A549 (cell line): Measurements from ENCODE around the gene AKAP8L. TPM values are rescaled to one million over a fixed set of nuclear protein-coding genes. Genes with fewer than 3 reads are reported as not detected.

Source experiments
- ATAC-seq, 2 experiments: fragments of 200-7000 bp in 1 of 2; fragments of >200 bp in 1 of 2; cut with Nextera tagmentation in 1 of 2; cut with Tn5 transposase in 1 of 2; 3 replicates each; pipeline versions ENCODE4 v1.8.0 to v1.9.1; 2018 to 2020; ENCODE audit warnings: mild to moderate bottlenecking in 1 of 2, moderate library complexity in 1 of 2
- CTCF ChIA-PET: fragments of 300-600 bp; sonication (Branson Sonifier 250); formaldehyde crosslinking; extraction: SDS; loops from one replicate; lab custom pipeline; 2021; ENCODE audit warnings: antibody characterized with exemption, inconsistent platforms; lab: Yijun Ruan, JAX
- POLR2A ChIA-PET: fragments of 350-600 bp; formaldehyde crosslinking; extraction: SDS; loops from one replicate; lab custom pipeline; 2021; ENCODE audit warnings: antibody characterized with exemption, inconsistent platforms; lab: Yijun Ruan, JAX
- DNase-seq, 2 experiments: peaks; one replicate each; pipeline versions ENCODE4 v3.0.0 to v3.0.0-alpha.2; 2011 to 2016; ENCODE audit warnings: low read depth in 1 of 2, low spot score in 1 of 2
- FAIRE-seq: peaks from 2 replicates; lab custom pipeline; 2011; peaks lifted over from hg19 to GRCh38; lab: Jason Lieb, UNC
- H3K27ac ChIP-seq, 2 experiments: fragments of >200 bp; sonication (Bioruptor Twin); formaldehyde crosslinking; 3 replicates each; pipeline ENCODE4 v1.5.1; 2016 to 2017
- H3K4me1 ChIP-seq: fragments of >200 bp; sonication (Bioruptor Twin); formaldehyde crosslinking; 3 replicates; pipeline ENCODE4 v1.6.1; 2016
- H3K4me2 ChIP-seq: fragments of >200 bp; sonication (Bioruptor Twin); formaldehyde crosslinking; 3 replicates; pipeline ENCODE4 v1.6.1; 2016
- H3K4me3 ChIP-seq: fragments of >200 bp; sonication (Bioruptor Twin); formaldehyde crosslinking; 3 replicates; pipeline ENCODE4 v1.5.1; 2016
- H3K9me3 ChIP-seq: fragments of >200 bp; sonication (Bioruptor Twin); formaldehyde crosslinking; 3 replicates; pipeline ENCODE4 v1.6.1; 2016
- BHLHE40 ChIP-seq: IDR thresholded peaks from 2 replicates; pipeline ENCODE4 v1.6.1; 2012; ENCODE audit warnings: low read depth, low read length, inconsistent platforms
- CBX8 ChIP-seq: fragments of 200-600 bp; sonication (generic); IDR thresholded peaks from 2 replicates; pipeline ENCODE4 v1.6.1; 2016
- EHF ChIP-seq: fragments of 250-450 bp; sonication (Bioruptor Pico); IDR thresholded peaks from 2 replicates; pipeline ENCODE4 v1.5.0; 2020; ENCODE audit warnings: mild to moderate bottlenecking
- EP300 ChIP-seq, 2 experiments: fragments of >200 bp; sonication (Bioruptor Twin); formaldehyde crosslinking; IDR thresholded peaks; 2 replicates in 1 of 2; 3 replicates in 1 of 2; pipeline ENCODE4 v1.6.1; 2016 to 2017
- ESRRA ChIP-seq: fragments of 150-350 bp; IDR thresholded peaks from 2 replicates; pipeline ENCODE4 v1.6.1; 2014; ENCODE audit warnings: mild to moderate bottlenecking, low read length, borderline replicate concordance
- FOSB ChIP-seq: fragments of 250-450 bp; sonication (Bioruptor Pico); IDR thresholded peaks from 2 replicates; pipeline ENCODE4 v1.5.0; 2020; ENCODE audit warnings: mild to moderate bottlenecking, moderate library complexity
- FOXS1 ChIP-seq: fragments of 250-450 bp; sonication (Bioruptor Pico); IDR thresholded peaks from 2 replicates; pipeline ENCODE4 v1.5.0; 2020; ENCODE audit warnings: mild to moderate bottlenecking, moderate library complexity
- HEYL ChIP-seq: fragments of 250-450 bp; sonication (Bioruptor Pico); IDR thresholded peaks from 2 replicates; pipeline ENCODE4 v1.8.0; 2021; ENCODE audit warnings: mild to moderate bottlenecking, moderate library complexity
- HOXA7 ChIP-seq: fragments of 250-450 bp; sonication (Bioruptor Pico); IDR thresholded peaks from 2 replicates; pipeline ENCODE4 v1.5.0; 2020; ENCODE audit warnings: mild to moderate bottlenecking, moderate library complexity
- HOXB13 ChIP-seq: fragments of 250-450 bp; sonication (Bioruptor Pico); IDR thresholded peaks from 2 replicates; pipeline ENCODE4 v1.5.0; 2020; ENCODE audit warnings: low read depth, mild to moderate bottlenecking, moderate library complexity
- HOXB5 ChIP-seq: fragments of 250-450 bp; sonication (Bioruptor Pico); IDR thresholded peaks from 2 replicates; pipeline ENCODE4 v1.5.0; 2020; ENCODE audit warnings: mild to moderate bottlenecking, moderate library complexity
- JUN ChIP-seq, 2 experiments: fragments of >200 bp; sonication (Bioruptor Twin); formaldehyde crosslinking; IDR thresholded peaks; 2 replicates in 1 of 2; 3 replicates in 1 of 2; pipeline ENCODE4 v1.6.1; 2016 to 2017
- MAFK ChIP-seq: fragments of 450-650 bp; IDR thresholded peaks from 2 replicates; pipeline ENCODE4 v1.6.1; 2014; ENCODE audit not compliant: partially characterized antibody
- MYC ChIP-seq: IDR thresholded peaks from 2 replicates; pipeline ENCODE4 v1.6.1; 2012; ENCODE audit warnings: mild to moderate bottlenecking, inconsistent platforms, low read length, improper control_type of control experiment, borderline replicate concordance
- NFE2L2 ChIP-seq: fragments of 150-350 bp; conservative IDR thresholded peaks from 2 replicates; pipeline ENCODE4 v1.6.1; 2014; ENCODE audit warnings: low read length
- NR3C1 ChIP-seq: fragments of >200 bp; sonication (Bioruptor Twin); formaldehyde crosslinking; IDR thresholded peaks from 3 replicates; pipeline ENCODE4 v1.6.1; 2017
- PHF8 ChIP-seq: fragments of 200-600 bp; sonication (generic); IDR thresholded peaks from 2 replicates; pipeline ENCODE4 v1.6.1; 2016; ENCODE audit warnings: low read depth, mild to moderate bottlenecking, antibody characterized with exemption, moderate library complexity, borderline replicate concordance
- POLR2A ChIP-seq: IDR thresholded peaks from 2 replicates; pipeline ENCODE4 v1.6.1; 2012; ENCODE audit warnings: mild to moderate bottlenecking, low read length
- RNF2 ChIP-seq: fragments of 200-600 bp; sonication (generic); IDR thresholded peaks from 2 replicates; pipeline ENCODE4 v1.6.1; 2016; ENCODE audit warnings: low read depth, mild to moderate bottlenecking, antibody characterized with exemption, moderate library complexity, borderline replicate concordance
- TP53 ChIP-seq: fragments of 250-450 bp; sonication (Bioruptor Pico); IDR thresholded peaks from 2 replicates; pipeline ENCODE4 v1.5.0; 2021; ENCODE audit warnings: mild to moderate bottlenecking, moderate library complexity
- ZC3H11A ChIP-seq: fragments of 450-650 bp; IDR thresholded peaks from 2 replicates; pipeline ENCODE4 v1.6.1; 2014; ENCODE audit warnings: antibody characterized with exemption, mild to moderate bottlenecking
- ZSCAN20 ChIP-seq: fragments of 250-450 bp; sonication (Bioruptor Pico); IDR thresholded peaks from 2 replicates; pipeline ENCODE4 v1.8.0; 2022; ENCODE audit warnings: mild to moderate bottlenecking, moderate library complexity
- WGBS: methylation state at CpG from one replicate; pipeline ENCODE4 v1.1.6; 2017; ENCODE audit errors: missing lambda C conversion rate; 5-methylcytosine and 5-hydroxymethylcytosine counted together
- polyA plus RNA-seq, 4 experiments: library from polyadenylated mRNA; depleted of rRNA in 3 of 4; stranded (reverse); fragments of >200 nt; fragmentation: RNase III in 1 of 4; extraction: RNeasy Plus Mini Kit Qiagen cat#74134 plus additional on column Dnase treatment in 1 of 4; gene quantifications; 2 replicates in 3 of 4; 3 replicates in 1 of 4; pipeline ENCODE4 v1.2.3, GENCODE V29; 2011 to 2017
- TF ChIP-seq, protein P1 (sequence below): fragments of >200 bp; sonication (Bioruptor Twin); formaldehyde crosslinking; IDR thresholded peaks from 2 replicates; pipeline ENCODE4 v1.6.1; 2016
- TF ChIP-seq, protein P2 (sequence below): IDR thresholded peaks from 2 replicates; pipeline ENCODE4 v1.6.1; 2012; ENCODE audit warnings: low read depth, borderline replicate concordance
- TF ChIP-seq, protein P3 (sequence below): fragments of 200-600 bp; sonication (generic); IDR thresholded peaks from 2 replicates; pipeline ENCODE4 v1.6.1; 2016; ENCODE audit warnings: antibody characterized with exemption, mild to moderate bottlenecking, moderate library complexity
- TF ChIP-seq, protein P4 (sequence below): fragments of 150-350 bp; IDR thresholded peaks from 2 replicates; pipeline ENCODE4 v1.6.1; 2014; ENCODE audit warnings: low read depth, mild to moderate bottlenecking, low read length

Gene AKAP8L
- polyA plus RNA-seq, 2 of the 4 experiments (the other 2 are of a cell fraction) = 28.4 to 42.9 TPM

DNA sequence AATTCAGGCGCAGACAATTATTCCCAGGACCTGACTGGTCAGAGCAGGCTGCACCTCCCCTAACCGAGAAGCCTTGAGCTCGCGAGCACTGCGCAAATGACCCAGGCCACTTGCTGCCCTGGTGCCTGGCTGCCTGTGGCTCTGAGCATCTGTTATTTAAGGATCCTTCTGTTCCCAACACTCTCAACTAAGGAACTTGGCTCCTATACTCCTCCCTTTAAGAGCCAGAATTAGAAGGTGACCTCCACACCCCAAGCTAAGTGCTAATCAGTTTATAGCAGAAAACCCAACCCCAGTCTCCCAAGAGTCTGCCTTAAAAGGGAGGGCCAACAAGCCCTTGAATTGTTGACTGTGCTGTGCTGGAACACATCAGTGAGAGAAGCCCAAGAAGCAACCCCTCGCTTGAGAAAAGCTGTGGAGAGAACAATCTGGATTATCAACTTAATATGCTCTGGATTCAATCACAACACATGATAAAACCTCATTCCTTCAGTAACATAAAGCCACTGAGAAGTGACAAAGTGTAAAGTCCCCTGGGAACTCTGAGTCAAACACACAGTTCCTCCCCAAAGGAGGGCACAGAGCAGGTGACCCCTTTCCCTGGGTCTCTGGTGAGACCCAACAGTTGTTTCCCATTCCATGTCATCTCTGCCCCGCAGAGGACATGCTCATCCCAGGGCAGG lies 14.6 kb downstream of the AKAP8L start:
- Histone ChIP-seq H3K9me3 (no peaks in the 10 kb centered on the region), H3K4me2 (no peak overlapping the region), H3K27ac (no peak overlapping the region)
- no peak for DNase-seq
- TF ChIP-seq, protein P1, sequence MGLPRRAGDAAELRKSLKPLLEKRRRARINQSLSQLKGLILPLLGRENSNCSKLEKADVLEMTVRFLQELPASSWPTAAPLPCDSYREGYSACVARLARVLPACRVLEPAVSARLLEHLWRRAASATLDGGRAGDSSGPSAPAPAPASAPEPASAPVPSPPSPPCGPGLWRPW = no peak
- no peak for TF ChIP-seq RNF2
- no peak for TF ChIP-seq MAFK
- TF ChIP-seq, all 56 proteins: peak for 0
- FAIRE-seq (no peak), ATAC-seq (no peak)
- ChIA-PET POLR2A (interaction anchor here (1.6 kb wide), 1 partner anchor 15 kb away, joined by 3 read pairs; the partner anchor contains the start of gene AKAP8L), CTCF (interaction anchor here (0.6 kb wide), 2 partner anchors 47 to 313 kb away, joined by 3 read pairs; no protein-coding TSS in a partner anchor)
- Histone ChIP-seq H3K4me1 (no peaks in the 10 kb centered on the region), H3K4me3 (no peak overlapping the region)
- WGBS = 88% methylated on average over 7 of the region's 7 CpGs

DNA sequence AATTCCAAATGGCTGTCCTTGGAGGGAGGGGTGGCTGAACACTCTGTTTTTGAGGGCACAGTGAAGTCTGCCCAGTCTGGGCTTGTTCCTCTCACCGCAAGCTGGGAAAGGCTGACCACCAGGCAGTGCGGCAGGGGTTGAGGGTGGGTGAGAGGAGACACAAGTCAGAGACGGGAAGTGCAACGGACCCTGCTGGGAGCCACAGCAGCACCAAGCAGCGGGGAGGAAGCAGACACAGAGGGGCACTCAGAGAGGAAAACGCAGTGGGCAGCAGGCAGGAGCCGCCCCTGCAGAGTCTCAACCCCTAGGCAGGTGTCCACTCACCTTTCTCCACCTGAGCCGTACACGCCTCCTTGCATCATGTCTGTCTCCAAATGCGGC lies 15.6 kb downstream of the AKAP8L start:
- ATAC-seq (no peak), FAIRE-seq (no peak), DNase-seq (no peak)
- Histone ChIP-seq H3K4me1 (no peaks in the 10 kb centered on the region), H3K4me3 (no peak overlapping the region), H3K27ac (no peak overlapping the region), H3K4me2 (no peak overlapping the region), H3K9me3 (no peaks in the 10 kb centered on the region)
- POLR2A ChIA-PET = no interaction called here
- WGBS = 96% methylated on average over 10 of the region's 10 CpGs
- CTCF ChIA-PET = no interaction called here
- no peak for TF ChIP-seq ESRRA
- TF ChIP-seq HEYL (CRISPR knock-in tag) = no peak
- no peak for TF ChIP-seq ZSCAN20 (CRISPR knock-in tag)
- TF ChIP-seq MAFK = no peak
- TF ChIP-seq CBX8 = no peak
- TF ChIP-seq FOSB = no peak

DNA sequence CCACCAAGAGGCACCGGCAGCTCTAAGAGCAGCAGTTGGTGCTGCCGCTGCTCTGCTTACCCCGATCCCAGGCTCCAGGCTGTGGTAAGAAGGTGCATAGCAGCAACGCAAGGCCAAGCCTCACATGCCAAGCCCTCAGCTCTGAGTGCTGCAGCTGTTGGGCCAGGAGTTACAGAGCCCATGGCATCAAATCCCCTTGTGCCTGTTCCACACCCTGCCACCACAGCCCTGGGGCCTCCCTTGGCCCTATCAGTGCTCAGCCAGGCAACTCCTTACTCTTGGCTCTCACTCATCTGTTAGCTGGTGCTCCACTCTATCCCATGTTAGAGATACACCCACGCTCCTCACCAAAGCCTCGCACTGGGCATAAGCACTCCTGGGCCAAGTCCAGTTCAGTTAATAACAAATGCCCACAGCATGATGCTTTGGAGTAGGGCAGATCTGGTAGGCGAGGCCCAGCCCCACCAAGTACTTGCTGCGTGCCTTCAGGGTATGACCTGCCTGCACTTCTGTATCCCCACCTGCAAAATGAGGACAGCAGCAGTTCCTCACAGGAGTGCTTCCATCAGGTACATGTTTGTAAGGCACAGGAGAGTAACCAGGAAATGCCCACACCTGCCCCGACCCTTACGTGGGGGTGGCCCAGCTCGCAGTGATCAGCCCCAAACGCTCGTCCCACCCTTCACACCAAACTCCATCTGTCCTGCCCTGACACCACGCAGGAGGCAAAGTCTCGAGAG lies 16.2 kb downstream of the AKAP8L start:
- FAIRE-seq (no peak), DNase-seq (no peak), ATAC-seq (no peak)
- TF ChIP-seq EP300 (IDR thresholded peaks at IDR 0.05) (no peak), HOXA7 (CRISPR knock-in tag) (no peak), RNF2 (no peak), ESRRA (no peak), ZC3H11A (no peak), JUN (IDR thresholded peaks at IDR 0.05) (no peak), NFE2L2 (no peak), POLR2A (no peak), FOXS1 (CRISPR knock-in tag) (no peak), HOXB5 (no peak), BHLHE40 (no peak), EHF (CRISPR knock-in tag) (no peak), MYC (no peak), NR3C1 (no peak), PHF8 (no peak), TP53 (CRISPR knock-in tag) (no peak), HOXB13 (CRISPR knock-in tag) (no peak)
- TF ChIP-seq, protein P2, sequence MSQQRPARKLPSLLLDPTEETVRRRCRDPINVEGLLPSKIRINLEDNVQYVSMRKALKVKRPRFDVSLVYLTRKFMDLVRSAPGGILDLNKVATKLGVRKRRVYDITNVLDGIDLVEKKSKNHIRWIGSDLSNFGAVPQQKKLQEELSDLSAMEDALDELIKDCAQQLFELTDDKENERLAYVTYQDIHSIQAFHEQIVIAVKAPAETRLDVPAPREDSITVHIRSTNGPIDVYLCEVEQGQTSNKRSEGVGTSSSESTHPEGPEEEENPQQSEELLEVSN = no peak
- TF ChIP-seq, protein P3, sequence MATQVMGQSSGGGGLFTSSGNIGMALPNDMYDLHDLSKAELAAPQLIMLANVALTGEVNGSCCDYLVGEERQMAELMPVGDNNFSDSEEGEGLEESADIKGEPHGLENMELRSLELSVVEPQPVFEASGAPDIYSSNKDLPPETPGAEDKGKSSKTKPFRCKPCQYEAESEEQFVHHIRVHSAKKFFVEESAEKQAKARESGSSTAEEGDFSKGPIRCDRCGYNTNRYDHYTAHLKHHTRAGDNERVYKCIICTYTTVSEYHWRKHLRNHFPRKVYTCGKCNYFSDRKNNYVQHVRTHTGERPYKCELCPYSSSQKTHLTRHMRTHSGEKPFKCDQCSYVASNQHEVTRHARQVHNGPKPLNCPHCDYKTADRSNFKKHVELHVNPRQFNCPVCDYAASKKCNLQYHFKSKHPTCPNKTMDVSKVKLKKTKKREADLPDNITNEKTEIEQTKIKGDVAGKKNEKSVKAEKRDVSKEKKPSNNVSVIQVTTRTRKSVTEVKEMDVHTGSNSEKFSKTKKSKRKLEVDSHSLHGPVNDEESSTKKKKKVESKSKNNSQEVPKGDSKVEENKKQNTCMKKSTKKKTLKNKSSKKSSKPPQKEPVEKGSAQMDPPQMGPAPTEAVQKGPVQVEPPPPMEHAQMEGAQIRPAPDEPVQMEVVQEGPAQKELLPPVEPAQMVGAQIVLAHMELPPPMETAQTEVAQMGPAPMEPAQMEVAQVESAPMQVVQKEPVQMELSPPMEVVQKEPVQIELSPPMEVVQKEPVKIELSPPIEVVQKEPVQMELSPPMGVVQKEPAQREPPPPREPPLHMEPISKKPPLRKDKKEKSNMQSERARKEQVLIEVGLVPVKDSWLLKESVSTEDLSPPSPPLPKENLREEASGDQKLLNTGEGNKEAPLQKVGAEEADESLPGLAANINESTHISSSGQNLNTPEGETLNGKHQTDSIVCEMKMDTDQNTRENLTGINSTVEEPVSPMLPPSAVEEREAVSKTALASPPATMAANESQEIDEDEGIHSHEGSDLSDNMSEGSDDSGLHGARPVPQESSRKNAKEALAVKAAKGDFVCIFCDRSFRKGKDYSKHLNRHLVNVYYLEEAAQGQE = no peak
- TF ChIP-seq, protein P4, sequence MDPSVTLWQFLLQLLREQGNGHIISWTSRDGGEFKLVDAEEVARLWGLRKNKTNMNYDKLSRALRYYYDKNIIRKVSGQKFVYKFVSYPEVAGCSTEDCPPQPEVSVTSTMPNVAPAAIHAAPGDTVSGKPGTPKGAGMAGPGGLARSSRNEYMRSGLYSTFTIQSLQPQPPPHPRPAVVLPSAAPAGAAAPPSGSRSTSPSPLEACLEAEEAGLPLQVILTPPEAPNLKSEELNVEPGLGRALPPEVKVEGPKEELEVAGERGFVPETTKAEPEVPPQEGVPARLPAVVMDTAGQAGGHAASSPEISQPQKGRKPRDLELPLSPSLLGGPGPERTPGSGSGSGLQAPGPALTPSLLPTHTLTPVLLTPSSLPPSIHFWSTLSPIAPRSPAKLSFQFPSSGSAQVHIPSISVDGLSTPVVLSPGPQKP = no peak
- Histone ChIP-seq H3K27ac (no peak overlapping the region), H3K9me3 (no peaks in the 10 kb centered on the region), H3K4me2 (no peak overlapping the region), H3K4me1 (no peaks in the 10 kb centered on the region), H3K4me3 (no peak overlapping the region)
- 94% methylated on average over 14 of the region's 15 CpGs for WGBS
- ChIA-PET CTCF (interaction anchor here (1.0 kb wide), 1 partner anchor 10 kb away, joined by 3 read pairs; no protein-coding TSS in a partner anchor), POLR2A (no interaction called here)
